ENCODE results near the gene EEF2KMT. TPM values are rescaled to one million over a fixed set of nuclear protein-coding genes. Genes with fewer than 3 reads are reported as not detected.
"Not testable (repeated sequence)": the region's sequence is repeated elsewhere in the genome, so short reads cannot be mapped to it uniquely, and the experiment has no call there.

The EEF2KMT gene
- 10.7 TPM for polyA plus RNA-seq (ENCODE audit: insufficient read length)

- peak; percentile 97 for DNase-seq
Observed at GRCh38 chr16:5097470-5098220, at the start of gene EEF2KMT. TSS of gene EEF2KMT (minus strand) at chr16:5097795. CDS start at chr16:5097739, 56 bp downstream.

- not testable (repeated sequence) for DNase-seq
Observed at GRCh38 chr16:5144621-5144956, 47.0 kb upstream of the EEF2KMT start.

- no peak for DNase-seq
Observed at GRCh38 chr16:5143761-5144620, 46.4 kb upstream of the EEF2KMT start.

- DNase-seq, result not testable (repeated sequence)
Observed at GRCh38 chr16:5140151-5140550, 42.6 kb upstream of the EEF2KMT start.

GRCh38 chr16:5134739-5135452, 37.3 kb upstream of the EEF2KMT start:
- not testable (repeated sequence) for DNase-seq

- not testable (repeated sequence) for DNase-seq
Observed at GRCh38 chr16:5132915-5133600, 35.5 kb upstream of the EEF2KMT start.

GRCh38 chr16:5131467-5132004, 33.9 kb upstream of the EEF2KMT start:
- DNase-seq, result not testable (repeated sequence)

GRCh38 chr16:5117300-5118087, 19.9 kb upstream of the EEF2KMT start:
- peak; percentile 29 for DNase-seq

GRCh38 chr16:5116780-5117295, 19.2 kb upstream of the EEF2KMT start:
- not testable (repeated sequence) for DNase-seq

- DNase-seq, result not testable (repeated sequence)
Observed at GRCh38 chr16:5110933-5111332, 13.3 kb upstream of the EEF2KMT start.

GRCh38 chr16:5108505-5109158, 11.0 kb upstream of the EEF2KMT start:
- no peak for DNase-seq

- not testable (repeated sequence) for DNase-seq
Observed at GRCh38 chr16:5105039-5105438, 7.4 kb upstream of the EEF2KMT start.

GRCh38 chr16:5103296-5104032, 5.9 kb upstream of the EEF2KMT start:
- DNase-seq, result not testable (repeated sequence)

GRCh38 chr16:5099174-5099573, 1.6 kb upstream of the EEF2KMT start:
- DNase-seq, result not testable (repeated sequence)

GRCh38 chr16:5098221-5099159, 895 bp upstream of the EEF2KMT start:
- DNase-seq, result peak; percentile 71

GRCh38 chr16:5097061-5097469, 530 bp downstream of the EEF2KMT start:
- not testable (repeated sequence) for DNase-seq

GRCh38 chr16:5096437-5097060, 1.0 kb downstream of the EEF2KMT start:
- DNase-seq, result not testable (repeated sequence)

Data from hindlimb muscle (tissue), 1 donor.